ENCODE results near the gene CYP4V2. TPM values are rescaled to one million over a fixed set of nuclear protein-coding genes. Genes with fewer than 3 reads are reported as not detected.
A peak's percentile ranks its signal among the peaks of the same experiment; 100 is the strongest.

Gene CYP4V2
- total RNA-seq, 1 donor from 2014 or later: 47.3 TPM

DNA sequence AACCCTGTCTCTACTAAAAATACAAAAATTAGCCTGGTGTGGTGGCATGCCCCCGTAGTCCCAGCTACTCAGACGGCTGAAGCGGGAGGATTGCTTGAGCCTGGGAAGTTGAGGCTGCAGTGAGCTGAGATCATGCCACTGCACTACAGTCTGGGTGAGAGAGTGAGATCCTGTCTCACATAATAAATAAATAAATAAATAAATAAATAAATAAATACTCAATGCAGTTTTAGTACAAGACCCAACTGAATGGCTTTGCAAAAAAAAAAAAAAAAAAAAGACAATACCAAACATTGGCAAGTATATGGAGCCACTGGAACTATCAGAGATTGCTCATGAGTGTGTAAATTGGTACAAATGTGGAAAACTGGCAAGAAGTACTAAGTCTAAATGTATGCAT, 3.3 kb upstream of the CYP4V2 start:
- DNase-seq (ENCODE audit: low spot score): no peak

DNA sequence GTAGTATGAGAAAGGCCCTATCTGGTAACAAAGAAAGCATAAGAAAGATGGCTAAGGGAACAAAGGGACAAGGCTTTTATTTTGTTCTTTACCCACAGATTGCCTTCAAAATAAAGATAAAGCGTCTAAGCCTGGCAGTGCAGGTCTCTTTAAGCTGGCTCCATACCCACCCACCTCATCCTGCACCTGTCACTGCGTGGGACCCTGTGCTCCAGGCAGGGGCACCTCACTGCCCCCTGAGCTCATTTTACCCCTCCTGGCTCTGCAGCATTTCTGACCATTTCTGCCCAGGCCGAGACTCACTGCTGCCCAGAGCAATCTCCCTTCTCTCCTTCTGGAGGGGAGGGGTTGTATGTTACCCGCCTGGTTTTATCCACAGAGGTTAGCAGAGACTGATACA, 1.7 kb upstream of the CYP4V2 start:
- DNase-seq (ENCODE audit: low spot score): no peak

DNA sequence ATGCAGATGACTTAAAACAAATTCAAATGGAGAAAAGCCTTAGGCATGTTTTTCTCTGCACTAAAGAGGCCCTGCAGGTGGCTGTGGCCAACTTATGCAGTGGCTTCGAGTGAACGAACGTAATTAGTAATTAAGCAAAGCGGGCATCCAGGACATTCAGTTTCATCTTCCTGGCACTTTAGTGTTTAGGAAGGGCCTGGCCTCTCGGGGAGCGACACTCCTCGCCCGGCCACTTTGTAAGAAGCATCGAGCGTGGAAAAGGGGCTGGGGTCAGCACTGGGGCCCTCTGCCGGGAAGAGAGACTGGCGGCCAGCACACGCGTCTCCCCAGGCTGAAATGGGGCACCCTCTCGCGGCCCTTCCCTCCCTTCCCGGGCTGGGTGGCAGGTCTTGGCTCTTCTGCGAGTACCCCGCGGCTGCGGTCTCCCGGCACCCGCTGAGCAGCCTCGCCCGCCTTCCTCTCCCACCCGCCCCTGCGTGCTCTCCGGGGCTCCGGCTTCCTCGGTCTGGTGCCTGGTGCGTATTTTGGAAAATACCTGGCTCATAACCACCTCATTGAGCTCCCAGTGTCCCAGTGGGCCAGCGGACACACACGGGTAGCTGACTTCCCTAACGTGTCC, 677 bp upstream of the CYP4V2 start:
- peak; percentile 54 for DNase-seq (ENCODE audit: low spot score)

DNA sequence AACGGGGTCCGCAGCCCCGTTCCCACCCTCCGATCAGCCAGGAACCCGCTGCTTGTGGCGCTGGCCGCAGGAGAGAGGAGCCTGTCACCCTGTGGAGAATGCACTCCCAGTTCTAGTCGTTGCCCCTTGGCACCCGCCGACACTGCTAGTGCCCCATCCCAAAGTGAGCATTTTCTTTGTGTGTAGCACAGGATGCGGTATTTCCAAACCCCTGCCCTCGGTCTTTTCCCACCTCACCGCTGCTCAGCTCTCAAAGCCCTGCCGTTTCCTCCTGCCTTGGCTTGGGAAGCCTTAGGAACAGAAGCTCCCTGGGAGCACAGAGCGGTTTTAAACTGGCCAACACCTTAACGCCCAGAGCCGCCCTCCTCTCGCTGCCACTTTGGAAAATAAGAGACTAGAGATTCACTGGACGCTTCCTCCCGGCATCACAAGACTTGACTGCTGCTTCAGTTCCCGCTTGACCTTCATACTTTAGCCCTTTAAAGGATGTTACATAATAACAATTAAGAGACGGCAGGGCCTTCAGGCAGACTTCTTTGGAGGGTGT, 772 bp downstream of the CYP4V2 start:
- peak; percentile 55 for DNase-seq (ENCODE audit: low spot score)

DNA sequence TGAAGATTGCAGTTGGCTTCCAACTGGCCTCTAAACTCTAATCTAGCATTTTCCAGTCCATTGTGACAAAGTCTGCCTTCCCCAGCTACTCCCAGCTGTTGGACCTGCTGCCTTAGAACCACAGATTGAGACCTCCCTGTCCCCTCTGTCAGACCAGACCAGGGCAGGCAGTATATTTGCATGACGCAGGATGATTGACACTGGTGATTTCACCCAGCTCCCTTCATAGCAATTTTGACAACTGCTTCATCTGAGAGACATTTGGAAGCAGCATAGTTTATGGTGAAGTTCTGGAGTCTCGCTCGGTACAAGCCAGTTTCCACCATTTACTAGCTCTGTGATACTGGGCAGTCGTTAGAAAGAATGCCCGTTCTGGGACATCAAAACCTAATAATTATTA, 2.5 kb downstream of the CYP4V2 start:
- no peak for DNase-seq (ENCODE audit: low spot score)

GRCh38 chr4:186196063-186196462, 4.7 kb downstream of the CYP4V2 start:
- DNase-seq (ENCODE audit: low spot score): no peak

DNA sequence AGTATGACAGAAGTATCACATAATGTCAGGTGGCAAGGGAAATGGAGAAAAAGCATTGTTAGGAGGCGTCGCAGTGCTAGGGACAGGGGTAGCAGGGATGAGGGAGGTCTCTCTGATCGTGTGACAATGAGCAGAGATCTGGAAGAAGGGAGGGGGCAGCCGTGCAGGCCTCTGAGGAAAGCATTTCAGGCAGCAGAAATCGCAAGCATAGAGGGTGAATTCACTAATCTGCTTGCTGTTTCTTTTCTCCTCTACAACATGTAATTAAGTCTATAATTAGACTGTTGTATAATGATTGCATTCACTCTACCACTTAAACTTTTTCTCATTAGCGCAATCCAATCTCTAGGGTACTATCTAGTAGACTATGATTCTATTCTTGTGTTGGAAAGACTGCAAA, 9.1 kb downstream of the CYP4V2 start:
- DNase-seq (ENCODE audit: low spot score): no peak

DNA sequence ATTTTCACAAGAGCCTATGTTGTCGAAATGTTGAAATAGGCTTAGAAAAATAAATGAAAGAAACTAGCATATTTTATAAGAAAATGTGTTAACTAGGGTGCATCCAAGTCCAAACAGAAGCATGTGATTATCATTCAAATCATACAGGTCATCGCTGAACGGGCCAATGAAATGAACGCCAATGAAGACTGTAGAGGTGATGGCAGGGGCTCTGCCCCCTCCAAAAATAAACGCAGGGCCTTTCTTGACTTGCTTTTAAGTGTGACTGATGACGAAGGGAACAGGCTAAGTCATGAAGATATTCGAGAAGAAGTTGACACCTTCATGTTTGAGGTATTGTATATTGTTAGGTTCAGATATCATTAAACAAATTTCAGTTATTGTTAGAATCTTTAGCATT, 9.6 kb downstream of the CYP4V2 start:
- no peak for DNase-seq (ENCODE audit: low spot score)

DNA sequence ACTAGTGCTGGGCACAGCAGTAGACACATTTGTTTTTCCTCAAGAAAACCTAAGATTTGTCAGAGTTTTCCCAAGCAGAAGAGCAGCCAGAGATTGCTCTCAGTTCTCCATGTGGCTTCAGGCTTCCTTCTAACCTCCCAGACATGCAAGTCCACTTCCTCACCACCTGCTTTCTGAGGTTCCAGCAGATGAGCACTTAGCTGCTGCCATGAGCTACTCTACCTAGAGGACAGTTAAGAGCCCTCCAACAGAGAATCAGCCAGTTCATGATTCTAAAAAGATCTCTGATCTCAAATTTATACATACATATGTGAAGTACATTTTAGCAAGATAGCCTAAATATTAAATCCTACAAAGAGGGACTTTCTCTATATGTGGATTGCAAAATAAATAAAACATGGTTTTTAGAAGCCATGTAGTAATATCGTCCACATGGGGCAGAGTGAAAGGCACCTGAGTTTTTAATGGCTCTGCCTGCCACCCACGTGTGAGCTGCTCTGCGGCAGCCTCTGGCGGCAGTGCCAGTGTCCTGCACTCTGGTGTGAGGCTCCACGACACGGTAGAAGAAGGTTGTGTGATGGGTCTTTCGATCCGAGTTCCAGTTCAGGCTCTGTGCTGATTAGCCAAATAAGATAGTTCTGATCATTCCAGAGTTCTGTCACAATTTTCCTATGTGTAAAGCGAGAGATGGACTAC, 10.3 kb downstream of the CYP4V2 start:
- DNase-seq (ENCODE audit: low spot score): no peak

DNA sequence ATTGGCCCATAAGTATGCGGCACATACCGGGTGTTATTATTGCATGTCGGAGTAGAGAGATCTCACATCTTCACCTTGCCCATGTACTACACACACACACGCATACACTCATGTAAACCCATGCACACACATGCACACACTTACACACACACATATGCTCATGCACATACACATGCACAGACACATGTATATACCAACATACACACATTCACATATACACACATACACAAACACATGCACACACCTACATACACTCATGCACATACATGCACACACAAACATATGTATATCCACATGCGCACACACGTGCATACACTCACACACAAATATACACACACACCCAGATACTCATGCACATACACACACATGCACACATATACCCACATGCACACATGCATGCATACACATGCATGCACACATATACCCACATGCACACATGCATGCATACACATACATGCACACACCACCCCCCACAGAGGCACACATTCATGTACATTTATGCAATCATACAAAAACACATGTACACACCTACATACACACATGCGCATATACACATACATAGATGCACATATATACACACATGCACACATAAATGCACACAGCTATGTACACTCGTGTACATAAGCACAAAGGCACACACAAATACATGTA, 11.2 kb downstream of the CYP4V2 start:
- no peak for DNase-seq (ENCODE audit: low spot score)

- no peak for DNase-seq (ENCODE audit: low spot score)
Observed at GRCh38 chr4:186203406-186203805, 12.0 kb downstream of the CYP4V2 start.

DNA sequence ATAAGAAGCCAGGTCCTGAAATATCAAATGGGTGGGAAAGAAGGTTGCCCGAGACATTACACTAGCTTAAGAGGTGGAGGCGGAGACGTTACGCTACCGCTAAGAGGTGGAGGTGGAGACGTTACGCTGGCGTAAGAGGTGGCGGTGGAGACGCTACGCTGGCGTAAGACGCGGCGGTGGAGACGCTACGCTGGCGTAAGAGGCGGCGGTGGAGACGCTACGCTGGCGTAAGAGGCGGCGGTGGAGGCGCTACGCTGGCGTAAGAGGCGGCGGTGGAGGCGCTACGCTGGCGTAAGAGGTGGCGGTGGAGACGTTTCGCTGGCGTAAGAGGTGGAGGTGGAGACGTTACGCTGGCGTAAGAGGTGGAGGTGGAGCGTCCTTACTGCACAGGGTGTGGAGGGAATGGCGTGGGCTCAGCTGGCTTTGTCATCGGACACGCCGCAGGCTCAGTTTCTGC, 12.8 kb downstream of the CYP4V2 start:
- no peak for DNase-seq (ENCODE audit: low spot score)

- DNase-seq (ENCODE audit: low spot score): no peak
Observed at GRCh38 chr4:186204686-186205085, 13.3 kb downstream of the CYP4V2 start.

DNA sequence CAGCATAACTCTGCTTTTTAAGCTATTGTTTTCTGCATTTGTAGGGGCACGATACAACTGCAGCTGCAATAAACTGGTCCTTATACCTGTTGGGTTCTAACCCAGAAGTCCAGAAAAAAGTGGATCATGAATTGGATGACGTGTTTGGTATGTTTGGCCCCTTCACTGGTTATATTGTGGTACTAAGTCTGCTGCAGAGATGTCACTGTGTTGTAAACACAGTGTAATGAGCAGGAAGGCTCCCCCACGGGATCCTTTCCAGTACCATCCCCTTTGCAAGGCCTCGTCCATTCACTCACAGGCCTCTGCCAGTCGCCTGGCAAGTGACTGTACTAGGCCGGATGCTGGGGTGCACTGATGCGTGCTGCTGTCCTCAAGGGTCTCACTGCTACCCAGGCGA, 13.8 kb downstream of the CYP4V2 start:
- no peak for DNase-seq (ENCODE audit: low spot score)

DNA sequence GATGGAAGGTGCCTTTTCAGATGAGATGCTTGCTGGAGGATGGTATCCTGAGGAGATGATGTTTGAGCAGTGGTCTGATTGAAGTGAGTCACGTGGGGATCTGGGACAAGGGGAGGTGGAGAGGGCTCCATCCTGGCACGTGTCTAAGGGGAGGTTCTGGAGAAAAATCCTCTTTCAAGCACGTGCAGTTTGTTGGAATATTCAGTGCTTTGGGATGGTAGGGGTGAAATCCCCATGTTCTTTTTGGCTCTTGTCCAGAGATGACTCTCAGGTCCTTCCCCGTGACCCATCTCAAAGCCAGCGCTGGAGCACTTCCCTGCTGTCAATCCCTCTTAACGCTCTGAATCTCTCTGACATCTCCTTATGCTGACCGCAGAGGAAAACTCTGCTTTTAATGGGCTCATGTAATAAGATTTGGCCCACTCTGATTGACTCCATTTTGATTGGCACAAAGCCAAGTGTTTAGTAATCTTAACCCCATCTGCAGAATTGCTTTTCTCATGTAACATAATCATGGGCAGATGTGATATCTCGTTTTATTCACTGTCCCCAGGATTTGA, 25.2 kb downstream of the CYP4V2 start:
- no peak for DNase-seq (ENCODE audit: low spot score)

DNA sequence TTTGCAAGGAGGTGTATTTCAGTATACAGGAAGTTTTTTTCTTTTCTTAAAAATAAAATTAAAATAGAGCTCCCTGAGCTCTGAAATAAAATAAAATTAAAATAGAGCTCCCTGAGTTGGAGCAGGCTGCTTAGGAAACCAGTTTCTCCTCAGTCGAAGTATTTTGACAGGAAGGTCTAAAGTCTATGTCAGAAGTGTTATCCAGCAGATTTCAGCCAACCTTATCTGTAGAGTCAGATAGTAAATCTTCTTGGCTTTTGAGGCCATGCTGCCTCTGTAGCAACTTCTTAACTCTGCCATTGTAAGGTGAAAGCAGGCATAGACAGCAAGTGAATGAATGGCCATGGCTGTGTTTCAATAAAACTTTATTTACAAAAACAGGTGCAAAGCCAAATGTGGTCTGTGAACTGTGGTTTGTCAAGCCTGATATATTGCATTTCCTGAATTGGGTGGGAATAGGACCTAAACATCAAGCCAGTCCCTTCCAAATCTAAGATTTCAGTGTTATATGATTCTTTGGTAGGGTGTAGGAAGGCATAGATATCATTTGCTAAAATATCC, 26.4 kb downstream of the CYP4V2 start:
- no peak for DNase-seq (ENCODE audit: low spot score)

- DNase-seq (ENCODE audit: low spot score): no peak
Observed at GRCh38 chr4:186221624-186222023, 30.3 kb downstream of the CYP4V2 start.

- no peak for DNase-seq (ENCODE audit: low spot score)
Observed at GRCh38 chr4:186225848-186226247, 34.5 kb downstream of the CYP4V2 start.

DNA sequence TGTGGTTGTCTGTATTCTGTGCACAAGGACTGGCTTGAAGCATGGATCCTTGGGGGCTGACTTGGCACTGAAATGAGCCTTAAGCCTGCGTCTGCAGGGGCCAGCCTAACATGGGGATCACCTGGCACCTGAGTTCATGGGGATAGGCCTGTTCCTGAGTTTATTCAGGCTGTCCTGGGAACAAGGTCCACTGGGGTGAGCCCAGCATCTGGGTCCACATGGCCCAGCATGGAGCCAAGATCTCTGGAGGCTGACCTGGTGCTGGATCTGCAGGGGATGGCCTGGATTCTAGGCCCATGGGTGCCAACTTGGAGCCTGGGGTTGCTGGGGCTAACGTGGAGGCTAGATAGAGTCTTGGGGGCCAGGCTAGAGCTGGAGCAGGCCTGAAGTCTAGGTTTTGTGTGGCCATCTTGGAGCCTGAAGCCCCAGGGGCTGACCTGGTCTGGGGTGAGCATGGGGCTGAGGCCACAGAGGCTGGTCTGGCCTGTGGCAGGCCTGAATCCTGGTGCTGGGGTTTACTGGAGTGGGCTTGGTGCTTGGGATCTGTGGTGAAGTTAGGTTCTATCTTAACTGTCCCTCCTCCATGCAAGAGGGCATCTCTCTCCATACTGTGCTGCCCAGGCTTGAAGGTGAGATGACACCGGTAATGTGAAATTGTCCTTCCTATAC, 35.3 kb downstream of the CYP4V2 start:
- DNase-seq (ENCODE audit: low spot score): no peak

DNA sequence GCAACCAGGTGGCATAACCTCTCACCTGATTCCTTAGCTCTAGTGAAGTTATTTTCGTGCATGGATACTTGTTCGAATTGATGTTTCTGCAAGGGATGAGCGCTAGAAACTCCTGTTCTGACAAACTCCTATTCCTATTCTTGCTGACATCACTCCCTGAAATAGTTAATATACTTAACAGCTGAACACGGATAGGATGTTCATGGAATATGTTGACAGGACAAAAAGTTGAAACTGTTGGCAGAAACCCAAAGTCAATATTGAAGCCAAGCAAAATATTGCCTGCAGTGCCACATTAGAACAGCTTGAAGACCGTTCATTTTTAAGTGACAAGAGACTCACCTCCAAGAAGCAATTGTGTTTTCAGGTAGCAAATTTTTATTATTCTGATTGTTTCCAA, 35.9 kb downstream of the CYP4V2 start, which contains the start of gene KLKB1:
TSS of gene KLKB1 (plus strand) at position 287 of the 400 bp plus-strand sequence. CDS start 689 bp downstream, outside the sequence.
- DNase-seq (ENCODE audit: low spot score): no peak

- DNase-seq (ENCODE audit: low spot score): no peak
Observed at GRCh38 chr4:186227744-186228513, 36.6 kb downstream of the CYP4V2 start.
